Liver (tissue), 3 donors: ENCODE results near the gene EIF4A2.

Experiments
- FOXA1 ChIP-seq: IDR thresholded peaks from 2 replicates; pipeline ENCODE4 v1.6.1; 2016; ENCODE audit warnings: antibody characterized with exemption
- GABPA ChIP-seq, 2 donors: IDR thresholded peaks in 1 of 2; conservative IDR thresholded peaks in 1 of 2; 2 replicates each; pipeline ENCODE4 v1.6.1; 2016; ENCODE audit warnings: antibody characterized with exemption in 2 of 2, mild to moderate bottlenecking in 1 of 2, moderate library complexity in 1 of 2
- RAD21 ChIP-seq, 2 donors: IDR thresholded peaks; 2 replicates each; pipeline ENCODE4 v1.6.1; 2016; ENCODE audit warnings: antibody characterized with exemption in 2 of 2, mild to moderate bottlenecking in 2 of 2
- SP1 ChIP-seq: IDR thresholded peaks from 2 replicates; pipeline ENCODE4 v1.6.1; 2018; ENCODE audit warnings: antibody characterized with exemption, mild to moderate bottlenecking
- TAF1 ChIP-seq: conservative IDR thresholded peaks from 2 replicates; pipeline ENCODE4 v1.6.1; 2016; ENCODE audit warnings: antibody characterized with exemption, mild to moderate bottlenecking
- YY1 ChIP-seq: IDR thresholded peaks from 2 replicates; pipeline ENCODE4 v1.6.1; 2016; ENCODE audit warnings: antibody characterized with exemption, mild to moderate bottlenecking
- TF ChIP-seq, protein P1 (sequence below): IDR thresholded peaks from 2 replicates; pipeline ENCODE4 v1.6.1; 2016; ENCODE audit warnings: antibody characterized with exemption, mild to moderate bottlenecking
- TF ChIP-seq, protein P2 (sequence below): fragments of 150-350 bp; IDR thresholded peaks from 2 replicates; pipeline ENCODE4 v1.5.1; 2017; ENCODE audit warnings: improper control_type of control experiment, low read depth, low read length; ENCODE audit not compliant: missing input control
- TF ChIP-seq, protein P3 (sequence below): IDR thresholded peaks from 2 replicates; pipeline ENCODE4 v1.6.1; 2016; ENCODE audit warnings: antibody characterized with exemption
- donor health status: healthy.
- donor health status: healthy.

DNA sequence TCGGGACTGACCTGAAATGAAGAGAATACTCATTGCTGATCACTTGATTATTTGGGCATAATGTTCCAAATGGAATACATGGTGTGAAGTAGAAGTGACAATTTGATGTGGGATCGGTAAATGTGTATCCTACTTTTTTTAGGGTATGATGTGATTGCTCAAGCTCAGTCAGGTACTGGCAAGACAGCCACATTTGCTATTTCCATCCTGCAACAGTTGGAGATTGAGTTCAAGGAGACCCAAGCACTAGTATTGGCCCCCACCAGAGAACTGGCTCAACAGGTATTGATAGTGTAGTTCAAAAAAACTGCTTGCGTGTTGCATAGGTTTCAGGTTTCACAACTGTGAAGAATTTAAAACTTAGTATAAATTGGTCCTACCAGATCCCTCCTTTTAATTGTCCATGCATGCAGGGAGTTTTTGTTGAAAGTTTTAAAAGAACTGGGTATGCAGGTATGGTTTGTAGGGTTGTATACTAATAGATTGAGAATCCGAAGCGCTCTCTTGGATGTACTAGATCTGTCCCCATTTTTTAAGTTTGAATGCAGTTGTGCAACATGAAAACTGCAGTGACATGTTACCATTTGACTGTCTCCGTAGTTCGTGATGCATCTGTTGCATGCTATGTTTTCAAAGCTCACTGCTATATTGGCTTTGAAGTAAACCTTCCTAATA, 1.6 kb downstream of the EIF4A2 start:
- TF ChIP-seq, protein P1, sequence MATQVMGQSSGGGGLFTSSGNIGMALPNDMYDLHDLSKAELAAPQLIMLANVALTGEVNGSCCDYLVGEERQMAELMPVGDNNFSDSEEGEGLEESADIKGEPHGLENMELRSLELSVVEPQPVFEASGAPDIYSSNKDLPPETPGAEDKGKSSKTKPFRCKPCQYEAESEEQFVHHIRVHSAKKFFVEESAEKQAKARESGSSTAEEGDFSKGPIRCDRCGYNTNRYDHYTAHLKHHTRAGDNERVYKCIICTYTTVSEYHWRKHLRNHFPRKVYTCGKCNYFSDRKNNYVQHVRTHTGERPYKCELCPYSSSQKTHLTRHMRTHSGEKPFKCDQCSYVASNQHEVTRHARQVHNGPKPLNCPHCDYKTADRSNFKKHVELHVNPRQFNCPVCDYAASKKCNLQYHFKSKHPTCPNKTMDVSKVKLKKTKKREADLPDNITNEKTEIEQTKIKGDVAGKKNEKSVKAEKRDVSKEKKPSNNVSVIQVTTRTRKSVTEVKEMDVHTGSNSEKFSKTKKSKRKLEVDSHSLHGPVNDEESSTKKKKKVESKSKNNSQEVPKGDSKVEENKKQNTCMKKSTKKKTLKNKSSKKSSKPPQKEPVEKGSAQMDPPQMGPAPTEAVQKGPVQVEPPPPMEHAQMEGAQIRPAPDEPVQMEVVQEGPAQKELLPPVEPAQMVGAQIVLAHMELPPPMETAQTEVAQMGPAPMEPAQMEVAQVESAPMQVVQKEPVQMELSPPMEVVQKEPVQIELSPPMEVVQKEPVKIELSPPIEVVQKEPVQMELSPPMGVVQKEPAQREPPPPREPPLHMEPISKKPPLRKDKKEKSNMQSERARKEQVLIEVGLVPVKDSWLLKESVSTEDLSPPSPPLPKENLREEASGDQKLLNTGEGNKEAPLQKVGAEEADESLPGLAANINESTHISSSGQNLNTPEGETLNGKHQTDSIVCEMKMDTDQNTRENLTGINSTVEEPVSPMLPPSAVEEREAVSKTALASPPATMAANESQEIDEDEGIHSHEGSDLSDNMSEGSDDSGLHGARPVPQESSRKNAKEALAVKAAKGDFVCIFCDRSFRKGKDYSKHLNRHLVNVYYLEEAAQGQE = no peak
- TF ChIP-seq SP1 = no peak
- TF ChIP-seq, protein P2, sequence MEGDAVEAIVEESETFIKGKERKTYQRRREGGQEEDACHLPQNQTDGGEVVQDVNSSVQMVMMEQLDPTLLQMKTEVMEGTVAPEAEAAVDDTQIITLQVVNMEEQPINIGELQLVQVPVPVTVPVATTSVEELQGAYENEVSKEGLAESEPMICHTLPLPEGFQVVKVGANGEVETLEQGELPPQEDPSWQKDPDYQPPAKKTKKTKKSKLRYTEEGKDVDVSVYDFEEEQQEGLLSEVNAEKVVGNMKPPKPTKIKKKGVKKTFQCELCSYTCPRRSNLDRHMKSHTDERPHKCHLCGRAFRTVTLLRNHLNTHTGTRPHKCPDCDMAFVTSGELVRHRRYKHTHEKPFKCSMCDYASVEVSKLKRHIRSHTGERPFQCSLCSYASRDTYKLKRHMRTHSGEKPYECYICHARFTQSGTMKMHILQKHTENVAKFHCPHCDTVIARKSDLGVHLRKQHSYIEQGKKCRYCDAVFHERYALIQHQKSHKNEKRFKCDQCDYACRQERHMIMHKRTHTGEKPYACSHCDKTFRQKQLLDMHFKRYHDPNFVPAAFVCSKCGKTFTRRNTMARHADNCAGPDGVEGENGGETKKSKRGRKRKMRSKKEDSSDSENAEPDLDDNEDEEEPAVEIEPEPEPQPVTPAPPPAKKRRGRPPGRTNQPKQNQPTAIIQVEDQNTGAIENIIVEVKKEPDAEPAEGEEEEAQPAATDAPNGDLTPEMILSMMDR = no peak
- TF ChIP-seq, protein P3, sequence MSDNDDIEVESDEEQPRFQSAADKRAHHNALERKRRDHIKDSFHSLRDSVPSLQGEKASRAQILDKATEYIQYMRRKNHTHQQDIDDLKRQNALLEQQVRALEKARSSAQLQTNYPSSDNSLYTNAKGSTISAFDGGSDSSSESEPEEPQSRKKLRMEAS = no peak
- no peak for TF ChIP-seq TAF1
- no peak for TF ChIP-seq RAD21 (IDR thresholded peaks at IDR 0.05)
- no peak for TF ChIP-seq FOXA1
- no peak for TF ChIP-seq GABPA (IDR thresholded peaks at IDR 0.05 in 1 of 2, conservative IDR thresholded peaks at IDR 0.05 in 1 of 2)
- TF ChIP-seq YY1 = no peak
